ENCODE measurements around the gene C1QL2.

The C1QL2 gene

DNA sequence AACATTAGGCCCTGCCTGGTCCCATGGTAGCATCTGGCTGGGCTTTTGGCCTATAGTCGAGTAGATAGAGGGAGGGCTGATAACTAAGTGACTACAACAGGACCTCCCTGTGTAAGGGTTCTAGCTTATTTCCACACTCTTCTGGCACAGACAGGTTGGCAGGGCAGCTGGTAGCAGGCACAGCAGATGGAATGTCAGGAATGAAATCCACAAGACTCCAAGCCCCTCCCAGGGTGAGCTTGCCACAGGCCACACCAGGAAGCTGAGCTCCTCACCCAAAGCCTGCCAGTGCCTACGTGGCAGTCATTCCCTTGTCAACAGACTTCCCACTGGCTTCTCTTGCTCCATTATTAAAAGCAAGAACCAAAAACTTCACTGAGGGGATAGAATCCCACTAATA is 20.7 kb upstream of the C1QL2 start:
- no peak for DNase-seq (ENCODE audit: low spot score)

DNA sequence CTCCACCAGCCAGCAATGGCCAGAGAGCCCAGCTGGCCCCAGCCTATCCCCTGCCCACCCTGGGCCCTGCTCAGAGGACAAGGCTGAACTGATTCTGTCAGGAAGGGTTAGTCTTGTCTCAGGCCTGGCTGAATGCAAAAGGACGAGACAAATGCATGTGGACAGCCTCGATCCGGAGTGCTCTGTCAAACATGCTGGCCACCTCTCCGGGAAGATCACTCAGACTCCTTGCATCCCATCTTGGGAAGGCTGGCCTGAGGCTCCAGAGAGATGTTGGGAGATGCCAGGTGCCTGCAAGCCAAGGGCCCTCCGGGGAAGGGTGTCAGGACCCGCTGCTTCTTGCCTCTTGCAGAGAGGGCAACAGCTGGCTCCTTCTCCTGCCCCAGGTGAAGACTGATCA is 20.2 kb upstream of the C1QL2 start:
- DNase-seq (ENCODE audit: low spot score) = no peak

DNA sequence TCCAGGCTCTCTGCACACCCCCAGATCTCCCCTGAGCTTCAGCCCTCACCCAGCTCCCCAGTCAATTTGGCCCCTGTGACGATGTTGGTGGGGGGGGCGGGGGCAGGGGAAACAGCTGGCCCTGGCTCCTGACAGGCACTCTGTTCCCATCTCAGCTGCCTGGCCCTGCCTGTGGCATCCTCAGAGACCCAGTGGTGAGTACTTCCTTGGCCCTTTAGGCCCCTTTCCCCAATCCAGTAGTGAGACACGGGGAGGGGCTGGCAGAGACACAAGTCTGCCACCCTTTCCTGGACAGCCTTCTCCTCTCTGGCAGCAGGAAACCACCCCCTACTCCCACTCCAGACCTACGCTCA is 19.3 kb upstream of the C1QL2 start:
- DNase-seq (ENCODE audit: low spot score) = no peak

DNA sequence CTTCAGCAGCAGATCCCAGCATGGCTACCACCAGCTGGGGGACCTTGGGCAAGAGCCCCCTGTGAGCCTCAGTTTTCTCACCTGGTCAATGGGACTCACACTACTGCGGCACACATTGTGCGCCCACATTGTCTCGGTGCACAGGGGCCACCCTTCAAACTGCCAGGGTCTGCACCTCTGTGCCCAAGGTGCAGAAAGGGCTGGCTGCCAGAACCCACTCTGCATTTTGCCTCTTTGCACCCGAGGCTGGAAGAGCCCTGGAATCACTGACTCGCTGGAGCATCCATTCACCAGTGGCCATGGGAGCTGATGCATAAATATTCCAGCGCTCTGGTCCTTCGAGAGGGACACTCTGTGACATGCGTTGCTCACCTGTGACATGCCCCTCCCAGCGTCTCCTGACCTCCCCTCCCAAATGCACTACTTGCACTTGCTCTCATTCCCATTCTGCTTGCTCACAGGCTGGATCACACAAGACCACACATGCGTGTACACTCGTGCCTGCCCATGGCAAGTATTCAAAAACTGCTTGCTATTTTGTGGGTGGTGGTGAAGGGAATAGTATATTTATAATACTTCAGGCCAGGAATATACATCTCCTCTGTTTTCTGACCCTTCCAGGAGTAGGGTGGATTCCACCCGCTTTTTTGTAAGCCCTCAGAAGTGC is 18.8 kb upstream of the C1QL2 start:
- DNase-seq (ENCODE audit: low spot score) = no peak

DNA sequence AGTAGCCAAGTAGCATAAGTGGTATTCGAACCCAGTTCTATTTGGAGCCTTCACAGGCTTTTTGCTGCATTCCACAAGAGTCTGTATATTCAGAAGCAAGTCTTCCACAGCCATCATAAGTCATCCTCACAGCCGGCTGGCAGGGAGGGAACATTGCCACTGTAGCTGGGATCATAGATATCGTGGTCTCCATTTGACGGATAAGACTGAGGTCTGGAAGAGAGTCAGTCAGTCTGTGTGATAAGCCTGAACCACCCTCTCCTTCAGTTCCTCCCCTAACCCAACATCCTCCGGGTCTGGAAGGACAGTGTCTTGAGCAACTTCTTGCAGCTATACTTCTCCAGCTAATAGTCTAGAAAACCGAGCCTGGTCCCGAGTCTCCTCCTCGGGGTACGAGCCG is 17.0 kb upstream of the C1QL2 start:
- DNase-seq (ENCODE audit: low spot score) = no peak

DNA sequence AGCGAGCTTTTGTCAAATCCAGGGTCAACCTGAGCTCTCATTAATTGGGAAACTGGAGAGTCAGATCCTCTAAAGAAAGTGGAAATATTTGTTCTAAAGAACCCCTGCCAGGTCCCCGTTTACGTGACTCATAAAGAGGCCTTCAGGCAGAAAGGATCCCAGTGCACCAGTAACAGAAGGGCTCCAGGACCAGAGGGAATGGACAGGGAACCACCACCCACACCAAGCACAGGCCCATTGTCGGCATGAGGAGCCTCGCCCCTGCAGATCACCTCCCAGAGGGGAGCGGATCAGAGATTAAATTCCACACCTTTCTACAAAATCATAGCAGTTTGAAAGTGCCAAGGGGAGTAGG is 16.4 kb upstream of the C1QL2 start:
- no peak for DNase-seq (ENCODE audit: low spot score)

DNA sequence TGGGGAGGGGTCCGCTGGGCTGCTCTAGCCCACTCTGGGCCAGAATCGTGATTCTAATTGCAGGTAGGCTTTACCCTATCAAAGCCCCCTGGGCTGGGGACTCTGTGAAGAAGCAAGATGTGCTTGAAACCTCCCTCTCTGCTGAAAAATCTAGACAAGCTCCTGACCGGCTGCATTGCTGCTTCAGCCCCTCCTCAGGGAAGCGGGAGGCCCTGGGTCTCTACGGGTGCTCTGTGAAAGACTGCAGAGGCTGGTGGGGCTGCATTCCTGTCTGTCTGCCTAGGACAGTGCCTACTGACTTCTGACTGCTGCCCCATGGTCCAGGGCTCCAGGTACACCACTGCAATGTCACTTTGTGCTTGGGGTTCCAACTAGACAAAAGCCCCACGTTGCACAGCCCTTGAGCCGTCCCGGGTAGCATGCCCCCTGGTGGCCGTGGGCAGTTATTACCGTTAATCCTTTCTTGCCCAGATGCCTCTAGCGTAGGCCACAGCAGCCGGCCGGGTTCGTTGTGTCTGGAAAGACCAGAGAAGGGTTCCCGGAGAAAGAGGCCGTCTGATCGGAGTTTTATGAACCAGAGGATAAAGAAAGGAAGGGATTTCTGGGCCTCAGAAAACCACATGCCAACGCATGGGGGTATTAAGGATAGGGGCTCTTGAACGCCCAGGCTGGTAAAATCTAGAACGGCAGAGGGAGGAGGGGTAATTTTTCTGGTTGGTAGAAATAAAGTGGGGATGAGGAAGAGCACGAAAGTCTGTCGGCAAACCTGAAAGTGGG is 15.9 kb upstream of the C1QL2 start:
- DNase-seq (ENCODE audit: low spot score) = peak; percentile 47

DNA sequence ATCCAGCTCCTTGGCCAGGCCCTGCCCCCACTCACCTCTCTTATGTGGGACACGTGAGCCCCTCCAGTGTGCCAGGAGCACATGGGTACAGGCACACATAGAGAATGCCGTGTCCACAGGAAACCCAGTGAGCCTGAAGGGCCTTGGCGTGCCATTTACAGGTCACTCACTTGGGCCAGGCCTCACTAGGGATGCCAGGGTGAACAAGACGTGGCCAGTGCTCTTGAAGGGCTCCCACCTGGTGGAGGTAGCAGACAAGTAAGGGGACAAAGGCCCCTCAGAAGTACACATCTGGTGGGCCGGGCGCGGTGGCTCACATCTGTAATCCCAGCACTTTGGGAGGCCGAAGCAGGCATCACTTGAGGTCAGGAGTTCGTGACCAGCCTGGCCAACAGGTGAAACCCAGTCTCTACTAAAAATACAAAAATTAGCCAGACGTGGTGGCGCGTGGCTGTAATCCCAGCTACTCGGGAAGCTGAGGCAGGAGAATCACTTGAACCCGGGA is 15.1 kb upstream of the C1QL2 start:
- DNase-seq (ENCODE audit: low spot score) = no peak

DNA sequence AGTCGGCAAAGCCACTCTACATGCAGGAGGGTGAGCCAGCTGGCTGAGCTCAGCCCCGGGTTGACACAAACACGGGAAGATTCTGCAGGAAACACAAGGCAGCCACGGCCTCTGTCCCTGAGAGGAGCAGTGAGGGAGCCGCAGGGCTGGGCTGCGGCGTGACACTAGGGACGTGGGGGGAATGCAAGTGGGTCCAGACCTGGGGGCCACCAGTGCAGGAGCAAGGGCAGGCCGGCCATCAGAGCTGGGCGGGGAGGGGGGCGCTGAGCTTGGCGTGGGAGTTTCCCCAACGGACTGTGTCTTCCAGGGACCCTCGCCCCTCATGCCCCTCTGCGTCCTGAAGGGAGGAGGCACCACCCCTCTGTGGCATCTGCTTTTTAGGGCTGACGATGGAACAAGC is 12.0 kb upstream of the C1QL2 start:
- DNase-seq (ENCODE audit: low spot score) = no peak

DNA sequence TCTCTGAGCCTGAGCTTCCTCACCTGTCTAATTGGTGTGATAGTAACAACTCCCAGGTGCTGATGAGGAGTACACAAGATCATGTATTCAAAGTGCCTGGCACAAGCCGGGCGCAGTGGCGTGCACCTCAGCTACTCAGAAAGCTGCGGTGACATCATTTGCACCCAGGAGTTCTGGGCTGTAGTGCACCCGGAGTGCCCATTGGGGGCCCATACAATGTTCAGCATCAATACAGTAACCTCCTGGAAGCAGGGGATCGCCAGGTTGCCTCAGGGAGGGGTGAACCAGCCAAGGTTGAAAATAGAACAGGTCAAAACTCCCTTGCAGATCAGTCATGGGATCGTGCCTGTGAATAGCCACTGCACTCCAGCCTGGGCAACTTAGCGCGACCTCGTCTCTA is 11.2 kb upstream of the C1QL2 start:
- DNase-seq (ENCODE audit: low spot score) = no peak

DNA sequence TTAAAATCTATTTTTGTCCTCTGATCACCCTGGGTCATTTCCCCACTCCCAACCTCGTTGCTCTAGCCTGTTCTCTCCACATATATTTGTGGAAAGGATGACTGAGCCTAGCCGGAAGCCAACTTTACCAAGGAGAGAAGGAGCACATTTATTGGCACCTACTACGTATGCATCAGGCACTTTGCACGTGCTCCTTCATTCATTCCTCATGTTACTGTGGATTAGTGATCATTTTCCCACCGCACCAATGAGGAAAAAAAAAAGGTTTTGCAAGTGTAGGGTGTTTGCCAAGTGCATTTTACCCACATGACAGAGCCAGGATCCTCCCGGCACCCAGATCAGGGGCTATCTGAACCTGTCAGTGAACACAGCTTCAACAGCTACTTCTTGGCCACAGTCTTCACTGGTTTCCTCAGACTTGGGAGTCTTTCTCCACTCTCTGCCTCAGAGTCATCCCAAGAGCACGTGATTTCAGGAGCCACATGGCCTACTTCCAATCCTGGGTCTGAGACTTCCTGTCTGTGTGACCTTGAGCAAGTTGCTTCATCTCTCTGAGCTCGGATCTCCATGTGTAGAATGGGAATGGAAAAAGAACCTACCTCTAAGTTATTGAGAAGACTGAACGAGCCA is 1.9 kb upstream of the C1QL2 start:
- DNase-seq (ENCODE audit: low spot score) = no peak

DNA sequence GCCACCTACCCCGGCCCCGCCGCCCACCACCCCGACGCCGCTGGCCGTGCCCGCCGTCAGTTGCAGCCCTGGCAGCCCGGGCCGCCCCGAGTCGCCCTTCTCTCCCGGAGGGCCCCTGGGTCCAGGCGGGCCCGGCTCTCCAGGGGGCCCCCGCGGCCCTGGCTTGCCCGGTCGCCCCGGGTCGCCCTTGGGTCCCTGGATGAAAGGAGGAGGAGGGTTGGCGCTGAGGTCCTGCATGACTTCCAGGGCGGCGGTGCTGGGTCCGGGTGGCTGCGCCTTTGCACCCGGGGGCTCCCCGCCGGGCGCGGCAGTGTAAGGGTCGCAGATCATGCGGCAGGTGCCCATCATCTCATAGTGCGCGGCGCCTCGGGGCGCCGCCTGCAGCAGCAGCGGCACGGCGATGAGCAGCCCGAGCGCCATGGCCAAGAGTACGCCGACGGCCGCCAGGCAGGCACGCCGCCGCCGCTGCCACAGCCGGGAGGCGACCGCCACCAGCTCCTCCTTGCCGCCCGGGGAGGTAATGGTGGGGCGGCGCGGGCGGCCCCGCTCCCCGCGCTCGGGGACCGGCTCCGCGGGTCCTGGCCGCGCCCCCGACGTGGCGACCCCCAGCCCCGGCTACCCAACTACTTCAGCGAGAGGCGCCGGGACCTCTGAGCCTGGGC is 570 bp downstream of the C1QL2 start:
- DNase-seq (ENCODE audit: low spot score) = no peak

DNA sequence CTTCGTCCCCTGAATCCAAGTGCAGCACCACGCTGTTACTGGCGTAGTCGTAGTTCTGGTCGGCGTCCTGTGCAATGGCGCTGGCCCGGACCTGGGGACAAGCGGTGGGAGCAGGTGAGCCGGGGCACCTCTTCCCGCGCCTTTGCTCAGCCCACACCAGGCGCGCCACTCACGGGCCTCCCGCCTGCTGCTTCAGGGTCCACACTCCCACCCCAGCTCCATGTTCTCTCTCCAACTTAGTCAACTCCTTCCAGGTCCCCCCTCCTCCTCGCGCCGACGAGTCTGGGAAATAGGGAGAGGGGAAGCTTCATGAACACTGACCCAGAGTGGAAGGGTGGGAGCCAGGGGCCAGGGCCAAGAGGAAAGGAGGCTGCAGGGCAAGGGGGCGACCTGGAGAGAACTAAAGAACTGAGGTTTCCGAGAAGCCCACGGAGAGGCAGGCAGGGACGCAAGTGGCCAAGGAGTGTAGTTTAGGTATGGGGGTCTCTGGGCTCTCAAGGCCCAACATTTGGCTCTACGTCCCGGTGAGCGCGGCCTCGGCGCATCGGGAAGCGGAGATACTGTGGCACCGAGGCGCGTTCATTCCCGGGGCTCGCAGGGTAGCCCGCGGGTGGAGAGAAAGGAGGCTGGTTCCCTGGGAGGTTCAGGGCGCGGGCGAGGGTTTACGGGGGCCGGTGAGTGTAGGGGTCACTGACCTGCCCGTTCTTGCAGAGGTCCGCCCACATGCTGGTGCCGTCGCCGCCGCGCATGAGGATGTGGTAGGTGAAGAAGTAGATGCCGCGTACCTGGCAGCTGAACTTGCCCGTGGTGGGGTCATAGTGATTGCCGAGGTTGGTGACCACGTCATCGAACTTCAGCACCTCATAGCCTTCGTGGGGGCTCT is 1.4 kb downstream of the C1QL2 start:
- no peak for DNase-seq (ENCODE audit: low spot score)

DNA sequence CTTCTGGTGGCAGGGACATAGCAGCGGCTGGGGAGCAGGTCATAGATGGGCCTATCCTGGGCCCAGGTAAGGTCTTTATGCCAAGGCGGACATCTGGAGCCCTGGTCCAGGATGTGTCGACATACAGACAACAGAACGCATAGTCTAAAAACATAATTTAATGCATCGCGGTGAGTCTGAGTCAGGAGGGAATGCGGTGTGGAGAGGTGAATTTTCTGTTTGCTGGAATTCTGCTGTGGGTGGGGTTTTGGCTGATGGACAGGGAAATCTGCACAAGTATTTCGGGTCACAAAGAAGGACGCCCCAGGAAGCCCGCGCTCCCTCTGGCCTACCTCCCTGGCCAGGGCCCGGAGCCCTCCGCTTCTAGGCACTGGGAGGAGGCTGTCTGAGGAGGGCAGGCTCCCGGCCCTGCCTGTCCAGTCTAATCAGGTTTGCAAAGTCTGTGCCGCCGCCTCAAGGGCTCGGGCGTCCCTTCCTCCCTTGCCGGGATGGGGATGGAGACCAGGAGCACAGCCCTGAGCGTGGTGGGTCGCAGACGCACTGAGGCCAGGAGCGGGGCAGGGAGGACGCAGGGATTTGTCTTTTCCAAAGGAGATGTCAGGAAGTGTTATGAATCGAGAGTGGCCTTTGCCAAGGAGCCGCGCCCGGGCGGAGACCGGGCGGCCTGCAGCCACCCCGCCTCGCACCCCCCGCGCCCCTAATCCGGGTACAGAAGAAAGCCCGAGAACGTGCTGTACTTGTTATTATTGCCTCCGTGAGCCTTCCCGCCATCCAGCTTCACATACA is 2.3 kb downstream of the C1QL2 start:
- DNase-seq (ENCODE audit: low spot score) = no peak

DNA sequence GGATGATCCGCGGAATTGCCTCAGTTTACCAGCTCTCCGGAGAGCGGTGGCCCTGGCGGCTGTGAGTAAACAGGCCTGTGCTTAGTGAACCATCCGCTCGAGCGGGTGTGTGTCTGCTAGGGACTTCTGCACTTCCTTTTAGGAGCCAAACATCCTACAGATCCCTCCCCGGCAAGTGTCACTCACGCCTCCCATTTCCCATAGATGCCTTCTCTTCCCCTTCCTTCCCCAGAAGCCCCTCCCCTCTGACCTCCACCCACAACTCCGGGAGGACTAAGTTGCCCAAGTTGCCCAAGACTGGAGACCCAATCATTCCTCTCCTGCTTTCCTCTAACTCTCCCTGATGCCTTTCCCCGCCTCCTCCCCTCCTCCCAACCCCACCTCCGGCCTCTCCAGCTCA is 2.9 kb downstream of the C1QL2 start:
- DNase-seq (ENCODE audit: low spot score) = no peak

DNA sequence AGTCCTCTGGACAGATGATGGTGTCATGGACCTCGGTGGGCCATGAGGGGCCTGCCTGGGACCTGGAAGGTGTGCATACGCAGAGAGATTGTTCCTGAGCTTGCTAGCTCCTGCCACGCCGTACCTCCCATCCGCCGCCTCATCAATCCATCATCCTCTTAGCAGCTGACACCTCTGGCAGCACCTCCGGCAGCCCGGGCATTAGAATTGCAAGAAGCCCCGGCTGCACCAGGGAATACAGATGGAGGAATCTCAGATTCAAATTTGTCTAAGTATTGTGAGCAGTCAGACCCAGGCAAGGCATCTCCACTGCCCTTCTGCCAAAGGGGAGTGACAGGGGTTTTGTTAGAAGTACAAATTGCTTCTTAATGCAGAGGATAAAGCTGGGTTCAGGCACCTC is 4.5 kb downstream of the C1QL2 start:
- no peak for DNase-seq (ENCODE audit: low spot score)

DNA sequence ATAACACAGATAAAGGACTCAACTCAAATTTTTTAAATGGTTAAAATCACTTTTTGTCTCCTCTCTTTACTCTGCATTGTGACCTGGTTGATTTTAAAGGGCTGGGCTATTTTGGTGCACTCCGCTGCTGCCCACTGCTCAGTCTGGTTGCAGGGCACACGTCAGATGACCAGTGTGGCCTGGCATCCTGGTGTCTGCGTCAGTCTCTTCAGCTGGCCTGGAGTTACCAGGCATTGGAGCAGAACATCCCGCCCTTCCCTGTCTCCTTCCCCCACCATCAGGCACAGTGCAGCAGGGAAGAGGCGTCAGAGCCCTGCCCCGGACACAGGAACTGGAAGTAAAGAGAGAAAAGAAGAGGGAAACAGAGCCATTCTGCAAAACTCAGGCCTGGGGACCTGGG is 8.9 kb downstream of the C1QL2 start:
- no peak for DNase-seq (ENCODE audit: low spot score)

DNA sequence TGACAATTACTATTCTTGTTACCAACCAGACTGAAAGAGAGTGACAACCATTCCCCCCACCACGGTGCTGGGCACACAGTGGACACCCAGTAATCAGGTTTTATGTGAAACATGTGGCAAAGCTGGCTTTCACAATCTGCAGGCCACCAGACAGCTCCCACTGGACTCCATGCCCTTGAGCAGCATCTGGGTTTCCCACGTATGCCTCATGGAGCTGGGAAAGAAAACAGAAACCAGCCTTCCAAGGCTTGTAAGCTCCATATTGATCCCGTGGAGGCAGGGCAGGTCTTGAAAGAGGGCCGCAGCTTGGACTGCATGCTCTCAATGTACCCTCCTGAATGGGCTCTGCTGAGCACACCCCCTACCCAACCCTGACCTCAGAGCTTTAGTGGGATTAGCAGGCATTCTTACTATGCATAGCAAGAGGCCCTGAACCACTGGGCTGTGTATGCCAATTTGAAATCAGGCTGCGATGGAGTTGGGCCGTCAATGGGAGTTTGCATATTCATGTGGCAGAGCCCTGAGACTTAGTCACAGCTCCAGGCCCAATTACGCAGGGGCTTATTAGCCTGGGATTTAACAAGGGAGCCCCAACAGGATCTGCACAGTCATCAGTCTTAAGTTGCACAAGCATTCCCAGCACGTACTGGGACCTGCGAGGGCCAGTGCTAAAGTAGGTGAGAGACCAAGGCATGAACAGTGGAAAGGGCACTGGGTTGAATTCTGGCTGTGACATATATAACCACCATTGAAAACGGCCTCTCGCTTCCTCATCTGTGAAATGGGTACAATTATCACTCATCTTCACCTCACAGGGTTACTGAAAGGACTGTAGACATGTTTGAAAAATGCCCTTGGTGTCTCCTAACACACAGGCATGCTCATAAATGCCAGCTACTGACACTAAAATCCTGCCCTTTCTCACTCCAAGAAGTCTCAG is 10.5 kb downstream of the C1QL2 start:
- DNase-seq (ENCODE audit: low spot score) = no peak

DNA sequence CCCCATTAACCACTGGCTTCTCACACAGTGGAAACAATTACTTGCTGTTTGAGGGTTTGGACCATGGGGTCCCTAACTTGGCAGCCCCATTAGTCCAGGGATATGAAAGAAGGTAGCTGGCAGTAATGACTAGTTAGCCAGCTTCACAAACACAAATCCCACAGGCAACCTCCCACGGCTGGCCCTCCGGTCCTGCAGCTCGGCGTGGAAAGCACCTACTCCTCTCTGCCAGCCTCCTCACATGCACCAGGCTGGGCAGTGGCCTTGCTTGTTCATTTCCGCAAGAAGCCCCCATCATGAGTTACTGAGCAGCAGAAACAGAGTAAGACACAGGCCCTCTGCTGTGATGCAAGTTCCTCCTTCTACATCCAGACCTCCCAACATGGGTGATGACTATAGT is 13.7 kb downstream of the C1QL2 start:
- no peak for DNase-seq (ENCODE audit: low spot score)

DNA sequence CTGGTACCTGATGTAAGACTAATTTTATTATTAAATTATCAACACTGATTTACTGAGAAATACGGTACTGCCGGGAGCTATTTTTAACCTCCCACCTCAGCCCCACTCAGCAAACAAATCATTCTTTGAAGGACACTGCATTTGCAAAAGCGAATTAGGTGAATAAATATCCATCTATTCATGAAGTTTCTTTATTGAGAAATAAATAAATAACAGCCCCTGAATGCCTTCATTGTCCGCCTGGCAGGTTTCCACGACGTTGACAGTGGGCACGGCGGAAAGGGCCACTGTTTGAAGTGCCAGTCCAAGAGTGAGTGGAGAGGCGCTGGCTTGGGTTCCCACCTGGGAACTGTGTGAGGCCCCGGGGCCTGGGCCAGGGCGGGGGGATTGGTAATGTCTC is 15.7 kb downstream of the C1QL2 start:
- DNase-seq (ENCODE audit: low spot score) = no peak

Data from germinal center (tissue), 1 donor.